ENCODE measurements around the gene DNAH8.

GRCh38 chr6:38728203-38728602 is 13.1 kb downstream of the DNAH8 start:
- TF ChIP-seq POLR2A (IDR thresholded peaks at IDR 0.05; ENCODE audit: low read depth): no peak
- TF ChIP-seq, protein P1, sequence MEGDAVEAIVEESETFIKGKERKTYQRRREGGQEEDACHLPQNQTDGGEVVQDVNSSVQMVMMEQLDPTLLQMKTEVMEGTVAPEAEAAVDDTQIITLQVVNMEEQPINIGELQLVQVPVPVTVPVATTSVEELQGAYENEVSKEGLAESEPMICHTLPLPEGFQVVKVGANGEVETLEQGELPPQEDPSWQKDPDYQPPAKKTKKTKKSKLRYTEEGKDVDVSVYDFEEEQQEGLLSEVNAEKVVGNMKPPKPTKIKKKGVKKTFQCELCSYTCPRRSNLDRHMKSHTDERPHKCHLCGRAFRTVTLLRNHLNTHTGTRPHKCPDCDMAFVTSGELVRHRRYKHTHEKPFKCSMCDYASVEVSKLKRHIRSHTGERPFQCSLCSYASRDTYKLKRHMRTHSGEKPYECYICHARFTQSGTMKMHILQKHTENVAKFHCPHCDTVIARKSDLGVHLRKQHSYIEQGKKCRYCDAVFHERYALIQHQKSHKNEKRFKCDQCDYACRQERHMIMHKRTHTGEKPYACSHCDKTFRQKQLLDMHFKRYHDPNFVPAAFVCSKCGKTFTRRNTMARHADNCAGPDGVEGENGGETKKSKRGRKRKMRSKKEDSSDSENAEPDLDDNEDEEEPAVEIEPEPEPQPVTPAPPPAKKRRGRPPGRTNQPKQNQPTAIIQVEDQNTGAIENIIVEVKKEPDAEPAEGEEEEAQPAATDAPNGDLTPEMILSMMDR (IDR thresholded peaks at IDR 0.05): no peak

Measured in esophagus muscularis mucosa (tissue), 3 donors.